ENCODE results near the gene TBXA2R.
"Not testable (repeated sequence)": the region's sequence is repeated elsewhere in the genome, so short reads cannot be mapped to it uniquely, and the experiment has no call there.

The TBXA2R gene

DNA sequence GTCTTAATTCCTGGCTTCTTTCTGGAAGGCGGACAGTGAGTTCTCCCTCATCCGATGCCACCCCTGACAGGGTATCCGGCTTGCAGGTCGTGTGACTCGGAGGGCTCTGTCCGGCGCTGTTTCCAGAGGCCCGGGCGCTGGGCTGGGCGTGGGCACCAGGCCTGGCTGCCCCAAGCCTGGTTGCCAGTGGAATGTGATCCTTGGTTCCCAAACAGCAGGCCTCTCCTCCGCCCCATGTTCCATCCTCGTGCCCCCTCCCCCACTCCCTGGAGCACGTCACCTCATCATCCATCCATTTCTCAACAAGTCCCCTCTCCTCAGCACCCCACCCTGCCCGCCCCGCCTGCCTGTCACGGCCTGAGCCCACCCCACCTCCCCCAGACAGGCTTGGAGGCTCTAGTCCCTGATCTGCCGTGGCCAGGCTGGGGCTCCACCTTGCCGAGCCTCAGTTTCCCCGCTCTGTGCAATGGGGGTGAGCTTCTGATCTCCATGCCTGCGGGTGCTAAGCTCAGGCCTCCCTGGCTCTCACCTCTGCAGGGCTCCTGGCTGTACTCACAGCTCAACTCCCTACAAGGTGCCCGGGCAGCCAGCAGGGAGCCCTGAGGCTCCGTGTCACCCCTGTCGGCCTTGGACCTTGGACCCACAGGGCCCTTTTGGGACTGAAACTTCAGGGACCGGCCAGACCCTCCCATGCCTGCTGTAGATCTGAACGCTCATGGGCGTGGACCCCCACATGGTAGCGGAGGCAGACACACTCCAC lies 2.3 kb downstream of the TBXA2R start:
- DNase-seq: no peak

DNA sequence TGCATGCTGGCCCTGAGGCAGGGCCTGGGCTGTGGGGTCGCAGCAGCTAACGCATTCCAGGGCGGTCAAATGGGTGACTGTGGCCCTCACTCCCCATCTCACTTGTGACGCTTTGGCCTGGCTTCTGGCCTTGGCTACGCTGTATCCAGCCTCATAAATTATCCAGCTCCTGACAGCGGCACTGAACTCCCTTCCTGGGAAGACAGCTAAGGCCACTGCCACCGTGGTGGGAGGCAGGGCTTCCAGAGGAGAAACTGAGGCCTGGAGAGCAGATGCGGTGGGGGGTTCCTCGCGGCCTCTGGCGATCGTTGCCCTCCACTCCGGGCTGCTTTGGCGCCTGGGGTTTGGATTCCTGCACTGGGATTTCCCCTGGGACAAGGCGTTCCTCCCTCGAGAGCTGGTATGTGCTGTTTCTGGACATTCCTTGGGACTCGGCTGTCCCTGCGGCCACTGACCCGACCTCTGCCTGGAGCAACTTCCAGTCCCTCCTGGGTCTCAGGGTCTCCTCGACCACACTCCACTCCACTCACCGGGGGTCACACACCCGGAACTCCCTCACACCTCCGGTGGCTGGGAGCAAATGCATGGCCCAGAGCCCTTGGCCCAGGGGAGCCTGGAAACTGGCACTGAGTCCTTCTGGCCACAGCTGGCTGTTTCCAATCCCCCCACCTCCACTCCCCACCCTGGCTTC lies 3.4 kb downstream of the TBXA2R start:
- no peak for DNase-seq

GRCh38 chr19:3601021-3601420 lies 5.7 kb downstream of the TBXA2R start:
- no peak for DNase-seq

GRCh38 chr19:3599776-3600187 lies 6.9 kb downstream of the TBXA2R start:
- DNase-seq: no peak

GRCh38 chr19:3595521-3596061 lies 11.1 kb downstream of the TBXA2R start:
- no peak for DNase-seq

DNA sequence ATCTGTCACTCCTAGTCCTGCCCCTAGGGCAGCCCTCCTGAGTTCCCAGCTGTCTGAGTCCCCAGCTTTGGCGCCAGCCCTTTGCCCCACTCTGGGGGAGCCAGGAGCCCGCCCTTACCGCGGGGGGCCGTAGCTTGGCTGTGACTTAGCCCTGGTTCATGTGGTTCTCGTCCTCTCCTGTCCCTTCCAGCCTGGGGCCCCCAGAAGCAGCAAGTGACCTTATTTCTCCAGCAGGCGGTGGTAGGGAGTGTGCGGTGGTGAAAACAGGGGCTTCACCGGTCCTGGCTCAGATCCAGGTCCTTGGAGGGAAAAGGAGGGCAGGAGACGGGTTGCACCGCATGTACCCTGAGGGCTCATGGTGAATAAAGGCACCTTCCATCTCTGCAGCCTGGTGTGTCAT lies 13.5 kb downstream of the TBXA2R start:
- DNase-seq: no peak

DNA sequence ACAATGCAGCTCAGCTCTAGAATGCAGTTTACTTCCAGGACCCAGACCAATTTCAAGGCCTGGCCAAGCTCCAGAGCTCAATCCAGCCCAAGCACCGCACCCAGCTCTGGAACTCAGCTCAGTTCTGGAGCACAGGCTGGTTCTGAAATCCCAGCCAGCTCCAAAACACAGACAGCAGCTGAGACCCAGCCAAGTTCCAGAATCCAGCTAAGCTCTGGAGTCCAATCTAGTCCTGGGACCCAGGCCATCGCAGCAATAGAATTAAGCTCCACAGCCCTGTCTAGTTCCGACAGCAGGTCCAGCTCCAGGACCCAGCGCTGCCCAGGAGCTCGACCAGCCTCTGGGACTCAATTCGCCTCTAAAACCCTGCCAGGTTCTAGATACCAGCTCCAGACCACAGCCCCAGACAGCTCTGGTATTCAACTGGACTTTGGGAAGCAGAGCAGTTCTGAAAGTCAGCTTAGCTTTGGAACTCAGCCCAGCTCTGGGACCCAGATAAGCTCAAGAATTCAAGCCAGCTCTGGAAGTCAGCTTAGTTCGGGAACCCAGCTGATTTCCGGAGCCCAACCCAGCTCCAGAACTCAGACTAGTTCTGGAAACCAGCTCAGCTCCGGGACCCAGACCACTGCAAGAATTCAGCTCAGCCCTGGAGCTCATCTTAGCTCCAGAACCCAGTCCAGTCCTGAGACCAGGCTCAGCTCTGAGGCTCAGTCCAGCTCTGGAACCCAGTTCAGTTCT lies 14.6 kb downstream of the TBXA2R start:
- DNase-seq: no peak

DNA sequence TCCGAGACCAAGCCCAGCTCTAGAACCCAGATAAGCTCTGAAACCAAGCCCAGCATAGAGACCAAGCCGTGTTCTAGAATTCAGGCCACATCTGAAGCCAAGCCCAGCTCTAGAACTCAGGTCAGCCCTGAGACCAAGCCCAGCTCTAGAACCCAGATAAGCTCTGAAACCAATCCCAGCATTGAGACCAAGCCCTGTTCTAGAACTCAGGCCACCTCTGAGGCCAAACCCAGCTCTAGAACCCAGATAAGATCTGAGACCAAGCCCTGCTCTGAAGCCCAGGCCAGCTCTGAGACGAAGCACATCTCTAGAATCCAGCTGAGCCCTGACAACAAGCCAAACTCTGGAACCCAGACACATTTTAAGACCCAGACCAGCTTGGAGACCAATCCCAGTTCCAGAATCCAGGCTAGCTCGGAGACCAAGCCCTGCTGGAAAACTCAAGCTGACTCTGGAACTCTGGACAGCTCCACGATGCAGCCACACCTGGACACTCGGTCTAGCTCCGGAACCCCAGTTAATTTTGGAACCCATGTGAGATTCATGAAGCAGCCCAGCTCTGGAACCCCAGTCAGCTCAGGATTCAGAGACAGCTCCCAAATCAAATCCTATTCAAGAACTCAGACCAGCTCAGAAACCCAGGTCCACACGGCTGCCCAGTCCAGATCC lies 15.6 kb downstream of the TBXA2R start:
- DNase-seq: no peak

DNA sequence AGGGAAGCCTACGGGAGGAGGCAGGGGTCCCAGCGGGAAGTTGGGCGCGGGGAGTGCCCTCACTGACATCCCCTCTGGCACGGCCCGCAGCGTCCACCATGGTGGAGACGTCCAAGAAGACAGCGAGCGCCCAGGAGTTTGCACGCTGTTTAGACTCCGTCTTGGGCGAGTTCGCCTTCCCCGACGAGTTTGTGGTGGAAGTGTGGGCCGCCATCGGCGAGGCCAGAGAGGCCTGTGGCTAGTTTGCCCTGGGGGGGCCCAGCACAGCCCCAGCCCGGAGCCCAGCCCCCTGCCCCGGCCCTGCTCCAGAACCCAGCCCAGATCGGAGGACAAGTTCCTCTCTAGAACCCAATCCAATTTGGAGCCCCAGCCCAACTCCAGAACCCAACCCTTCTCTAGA lies 16.7 kb downstream of the TBXA2R start:
- no peak for DNase-seq

- DNase-seq: no peak
Measured at GRCh38 chr19:3589439-3589838, 17.2 kb downstream of the TBXA2R start.

- DNase-seq: no peak
Measured at GRCh38 chr19:3586707-3587346, 19.8 kb downstream of the TBXA2R start.

GRCh38 chr19:3586127-3586626 lies 20.5 kb downstream of the TBXA2R start:
- no peak for DNase-seq

DNA sequence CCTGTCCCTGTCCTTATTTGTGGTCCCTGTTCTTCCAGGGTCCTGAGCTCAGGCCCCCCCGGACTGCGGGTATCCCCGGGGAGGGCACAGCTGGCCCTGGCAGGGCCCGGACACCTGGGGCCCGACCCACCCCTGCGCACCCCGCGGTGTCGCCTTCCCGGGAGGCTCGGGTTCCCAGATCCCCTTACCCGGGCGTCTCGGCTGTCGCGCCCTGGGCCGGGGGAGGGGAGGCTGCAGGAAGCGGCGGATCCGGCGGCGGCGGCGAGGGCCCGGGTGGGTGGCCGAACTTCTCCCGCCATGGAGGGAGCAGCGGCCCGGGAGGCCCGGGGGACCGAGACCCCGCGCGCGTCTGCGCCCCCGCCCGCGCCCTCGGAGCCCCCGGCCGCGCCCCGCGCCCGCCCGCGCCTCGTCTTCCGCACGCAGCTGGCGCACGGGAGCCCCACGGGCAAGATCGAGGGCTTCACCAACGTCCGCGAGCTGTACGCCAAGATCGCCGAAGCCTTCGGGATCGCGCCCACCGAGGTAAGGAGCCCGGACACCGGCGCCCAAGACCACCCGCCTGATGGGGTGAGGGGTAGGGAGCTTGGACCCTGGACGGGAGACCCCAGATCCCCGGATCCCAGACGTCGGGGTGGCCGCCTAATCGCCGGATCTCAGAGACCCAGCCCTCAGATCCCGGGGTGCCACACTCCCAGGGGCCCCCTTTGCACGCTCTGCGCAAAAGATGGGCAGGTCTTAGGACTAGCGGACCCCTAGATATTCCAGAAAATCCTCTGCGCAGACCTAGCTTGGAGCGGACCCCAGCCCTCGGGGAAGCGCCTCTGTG lies 21.2 kb downstream of the TBXA2R start, which contains the start of gene GIPC3:
GIPC3 (plus strand) TSS at position 178 of the 826 bp plus-strand sequence; CDS start at position 298, 120 bp downstream.
- no peak for DNase-seq

DNA sequence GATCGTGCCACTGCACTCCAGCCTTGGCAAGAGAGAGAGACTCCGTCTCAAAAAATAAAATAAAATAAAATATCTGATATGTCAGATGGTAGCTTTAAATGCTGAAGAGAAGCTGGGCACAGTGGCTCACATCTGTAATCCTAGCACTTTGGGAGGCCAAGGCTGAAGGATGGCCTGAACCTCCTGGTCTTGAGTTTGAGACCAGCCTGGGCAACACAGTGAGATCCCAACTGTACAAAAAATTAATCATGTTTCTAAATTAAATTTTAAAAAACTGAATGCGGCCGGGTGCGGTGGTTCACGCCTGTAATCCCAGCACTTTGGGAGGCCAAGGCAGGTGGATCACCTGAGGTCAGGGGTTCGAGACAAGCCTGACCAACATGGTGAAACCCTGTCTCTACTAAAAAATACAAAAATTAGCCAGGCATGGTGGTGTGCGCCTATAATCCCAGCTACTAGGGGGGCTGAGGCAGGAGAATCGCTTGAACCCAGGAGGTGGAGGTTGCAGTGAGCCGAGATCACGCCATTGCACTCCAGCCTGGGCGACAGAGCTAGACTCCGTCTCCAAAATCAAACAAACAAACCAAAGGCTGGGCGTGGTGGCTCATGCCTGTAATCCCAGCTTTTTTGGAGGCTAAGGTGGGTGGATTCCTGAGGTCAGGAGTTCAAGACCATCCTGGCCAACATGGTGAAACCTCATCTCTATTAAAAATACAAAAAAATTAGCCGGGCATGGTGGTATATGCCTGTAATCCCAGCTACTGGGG lies 22.5 kb downstream of the TBXA2R start:
- not testable (repeated sequence) for DNase-seq

DNA sequence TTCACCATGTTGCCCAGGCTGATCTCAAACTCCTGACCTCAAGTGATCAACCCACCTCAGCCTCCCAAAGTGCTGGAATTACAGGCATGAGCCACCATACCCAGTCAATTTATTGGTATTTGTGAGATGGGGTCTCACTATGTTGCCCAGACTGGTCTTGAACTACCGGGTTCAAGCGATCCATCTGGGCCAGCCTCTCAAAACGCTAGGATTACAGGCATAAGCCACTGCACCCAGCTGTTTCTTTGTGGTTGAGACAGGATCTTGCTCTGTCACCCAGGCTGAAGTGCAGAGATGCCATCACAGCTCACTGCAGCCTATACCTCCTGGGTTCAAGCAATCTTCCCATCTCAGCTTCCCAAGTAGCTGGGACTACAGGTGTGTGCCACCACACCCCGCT lies 24.9 kb downstream of the TBXA2R start:
- not testable (repeated sequence) for DNase-seq

- no peak for DNase-seq
Measured at GRCh38 chr19:3580156-3580934, 26.3 kb downstream of the TBXA2R start.

- DNase-seq: no peak
Measured at GRCh38 chr19:3578390-3578789, 28.3 kb downstream of the TBXA2R start.

DNA sequence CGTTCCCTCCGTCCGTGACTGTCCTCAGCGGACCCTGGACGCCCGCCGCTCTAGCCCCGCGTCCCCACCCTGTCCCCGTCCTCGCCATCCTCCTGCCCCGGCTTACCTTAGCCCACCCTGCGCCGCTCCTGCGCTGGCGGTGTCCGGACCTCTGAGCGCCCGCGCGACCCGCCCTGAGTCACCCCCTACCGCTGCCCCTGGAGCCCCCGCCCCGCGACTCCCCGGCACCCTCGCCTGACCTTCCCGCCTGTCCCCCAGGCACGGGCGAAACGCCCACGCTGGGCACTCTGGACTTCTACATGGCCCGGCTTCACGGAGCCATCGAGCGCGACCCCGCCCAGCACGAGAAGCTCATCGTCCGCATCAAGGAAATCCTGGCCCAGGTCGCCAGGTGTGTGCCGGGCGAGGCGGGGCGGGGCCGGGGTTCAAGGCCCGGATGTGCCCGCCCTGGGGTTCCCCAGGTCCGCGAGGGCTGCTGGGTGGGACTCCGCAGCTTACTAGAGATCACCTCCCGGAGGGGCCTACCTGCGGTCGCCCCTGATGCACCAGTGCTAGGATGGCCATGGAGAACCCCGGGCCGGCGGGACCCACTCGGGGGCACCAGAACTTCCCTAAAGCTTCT lies 28.8 kb downstream of the TBXA2R start:
- DNase-seq: no peak
